Vagina (tissue), 2 donors: Measurements from ENCODE around the gene HSPB3. TPM values are rescaled to one million over a fixed set of nuclear protein-coding genes. Genes with fewer than 3 reads are reported as not detected.

Source experiments
- DNase-seq, 2 donors: peaks; one replicate each; pipeline ENCODE4 v3.0.0-alpha.2; 2017; ENCODE audit errors: extremely low spot score in 2 of 2
- H3K27ac ChIP-seq: fragments of 200-600 bp; sonication (generic); one replicate; pipeline ENCODE4 v1.5.1; 2019
- H3K27me3 ChIP-seq: fragments of 200-600 bp; sonication (generic); one replicate; pipeline ENCODE4 v1.5.1; 2019
- H3K36me3 ChIP-seq, 2 donors: fragments of 200-600 bp; sonication (generic); one replicate each; pipeline ENCODE4 v1.5.1; 2017 to 2019
- H3K4me1 ChIP-seq: fragments of 200-600 bp; sonication (generic); one replicate; pipeline ENCODE4 v1.5.1; 2019
- H3K4me3 ChIP-seq, 2 donors: fragments of 200-600 bp; sonication (generic); 1 replicate in 1 of 2; 2 replicates in 1 of 2; pipeline ENCODE4 v1.5.1; 2016 to 2019
- H3K9me3 ChIP-seq: fragments of 200-600 bp; sonication (generic); one replicate; pipeline ENCODE4 v1.5.1; 2019
- CTCF ChIP-seq, 3 experiments: fragments of 450-650 bp in 2 of 3; fragments of 200-600 bp in 1 of 3; sonication (generic) in 1 of 3; IDR thresholded peaks; one replicate each; pipeline ENCODE4 v1.5.1; 2017 to 2019; ENCODE audit warnings: antibody characterized with exemption in 3 of 3, mild to moderate bottlenecking in 2 of 3, moderate library complexity in 2 of 3
- POLR2A ChIP-seq, 2 donors: fragments of 450-650 bp; IDR thresholded peaks; one replicate each; pipeline ENCODE4 v1.6.1; 2017; ENCODE audit warnings: antibody characterized with exemption in 2 of 2, mild to moderate bottlenecking in 2 of 2, moderate library complexity in 2 of 2
- POLR2AphosphoS5 ChIP-seq, 2 donors: sonication (generic); formaldehyde crosslinking; IDR thresholded peaks; one replicate each; pipeline ENCODE4 v1.9.0; 2017; ENCODE audit warnings: antibody characterized with exemption in 2 of 2, mild to moderate bottlenecking in 2 of 2, low read depth in 1 of 2; ENCODE audit not compliant: insufficient read depth in 1 of 2
- intact Hi-C: fragments of 100-400 bp; cut with DNase I; formaldehyde crosslinking; loops from one replicate; pipeline ENCODE4 v1.15.1; 2023
- total RNA-seq: library from RNA; depleted of rRNA; stranded (reverse); fragments of >200 nt; gene quantifications from one replicate; pipeline ENCODE4 v1.2.3, GENCODE V29; 2016

HSPB3 gene
- total RNA-seq, 1 donor from 2014 or later = not detected

- DNase-seq = no peak
- H3K27me3 ChIP-seq = no peaks in the 10 kb centered on the region
- H3K4me1 ChIP-seq = peaks cover 6% of the 10 kb centered on the region
- intact Hi-C loops = no loop called here
- TF ChIP-seq POLR2A (IDR thresholded peaks at IDR 0.05) (no peak), CTCF (IDR thresholded peaks at IDR 0.05) (no peak), POLR2AphosphoS5 (IDR thresholded peaks at IDR 0.05; ENCODE audit: insufficient read depth in 1 of 2, low read depth in 1 of 2) (no peak)
- H3K36me3 ChIP-seq = no peaks in the 10 kb centered on the region
- peak overlapping the region; percentile 42 for H3K27ac ChIP-seq
- H3K9me3 ChIP-seq = no peaks in the 10 kb centered on the region
- peak overlapping the region in 1 of 2 donors; percentile 19 for H3K4me3 ChIP-seq
Measured at GRCh38 chr5:54469622-54470021, 14.1 kb downstream of the HSPB3 start.

- no peaks in the 10 kb centered on the region for H3K9me3 ChIP-seq
- TF ChIP-seq CTCF (IDR thresholded peaks at IDR 0.05) = no peak
- no peak for TF ChIP-seq POLR2AphosphoS5 (IDR thresholded peaks at IDR 0.05; ENCODE audit: insufficient read depth in 1 of 2, low read depth in 1 of 2)
- no peak for TF ChIP-seq POLR2A (IDR thresholded peaks at IDR 0.05)
- intact Hi-C loops = no loop called here
- peak overlapping the region; percentile 42 for H3K27ac ChIP-seq
- DNase-seq = no peak
- peak overlapping the region in 1 of 2 donors; percentile 19 for H3K4me3 ChIP-seq
- H3K27me3 ChIP-seq = no peaks in the 10 kb centered on the region
- peaks cover 6% of the 10 kb centered on the region for H3K4me1 ChIP-seq
- H3K36me3 ChIP-seq = no peaks in the 10 kb centered on the region
Measured at GRCh38 chr5:54470128-54470527, 14.6 kb downstream of the HSPB3 start.

GRCh38 chr5:54470677-54471076, 15.2 kb downstream of the HSPB3 start:
- peak overlapping the region; percentile 42 for H3K27ac ChIP-seq
- no peak overlapping the region for H3K4me3 ChIP-seq
- no peaks in the 10 kb centered on the region for H3K27me3 ChIP-seq
- peaks cover 6% of the 10 kb centered on the region for H3K4me1 ChIP-seq
- TF ChIP-seq POLR2A (IDR thresholded peaks at IDR 0.05) = no peak
- TF ChIP-seq POLR2AphosphoS5 (IDR thresholded peaks at IDR 0.05; ENCODE audit: insufficient read depth in 1 of 2, low read depth in 1 of 2) = no peak
- no peak for TF ChIP-seq CTCF (IDR thresholded peaks at IDR 0.05)
- intact Hi-C loops = no loop called here
- H3K36me3 ChIP-seq = no peaks in the 10 kb centered on the region
- no peaks in the 10 kb centered on the region for H3K9me3 ChIP-seq
- no peak for DNase-seq

GRCh38 chr5:54471398-54471797, 15.9 kb downstream of the HSPB3 start:
- no peak overlapping the region for H3K4me3 ChIP-seq
- H3K27ac ChIP-seq = no peak overlapping the region
- TF ChIP-seq CTCF (IDR thresholded peaks at IDR 0.05) = no peak
- no peak for TF ChIP-seq POLR2AphosphoS5 (IDR thresholded peaks at IDR 0.05; ENCODE audit: insufficient read depth in 1 of 2, low read depth in 1 of 2)
- TF ChIP-seq POLR2A (IDR thresholded peaks at IDR 0.05) = no peak
- no peak for DNase-seq
- H3K27me3 ChIP-seq = no peaks in the 10 kb centered on the region
- no peaks in the 10 kb centered on the region for H3K36me3 ChIP-seq
- no peaks in the 10 kb centered on the region for H3K9me3 ChIP-seq
- H3K4me1 ChIP-seq = peaks cover 6% of the 10 kb centered on the region
- intact Hi-C loops = no loop called here

- H3K4me1 ChIP-seq = no peaks in the 10 kb centered on the region
- intact Hi-C loops = no loop called here
- H3K36me3 ChIP-seq = no peaks in the 10 kb centered on the region
- no peaks in the 10 kb centered on the region for H3K27me3 ChIP-seq
- H3K27ac ChIP-seq = no peak overlapping the region
- H3K4me3 ChIP-seq = no peak overlapping the region
- DNase-seq = no peak
- TF ChIP-seq CTCF (IDR thresholded peaks at IDR 0.05) (no peak), POLR2A (IDR thresholded peaks at IDR 0.05) (no peak), POLR2AphosphoS5 (IDR thresholded peaks at IDR 0.05; ENCODE audit: insufficient read depth in 1 of 2, low read depth in 1 of 2) (no peak)
- no peaks in the 10 kb centered on the region for H3K9me3 ChIP-seq
Measured at GRCh38 chr5:54476682-54477081, 21.2 kb downstream of the HSPB3 start.
